GM23338 (cell line): ENCODE results near the gene STN1. TPM values are rescaled to one million over a fixed set of nuclear protein-coding genes. Genes with fewer than 3 reads are reported as not detected.

ENCODE experiments used
- ATAC-seq: fragments of 200-7000 bp; cut with Tn5 transposase; 3 replicates; pipeline ENCODE4 v1.9.1; 2020
- DNase-seq: peaks from one replicate; pipeline ENCODE4 v3.0.0-alpha.2; 2015; ENCODE audit warnings: low spot score
- H2AFZ ChIP-seq: fragments of 200-600 bp; sonication (generic); 2 replicates; pipeline ENCODE4 v1.8.0; 2016; ENCODE audit warnings: antibody characterized with exemption, mild to moderate bottlenecking, moderate library complexity
- H3F3A ChIP-seq: fragments of 200-600 bp; sonication (generic); replicated peaks from 2 replicates; pipeline ENCODE4 v1.8.0; 2017; ENCODE audit warnings: antibody characterized with exemption, mixed run types, low read depth
- H3K27ac ChIP-seq: fragments of 200-600 bp; sonication (generic); 2 replicates; pipeline ENCODE4 v1.6.1; 2016; ENCODE audit warnings: low read depth
- H3K27me3 ChIP-seq: fragments of 200-600 bp; sonication (generic); 2 replicates; pipeline ENCODE4 v1.8.0; 2016; ENCODE audit warnings: mild to moderate bottlenecking, mixed run types, moderate library complexity; ENCODE audit not compliant: insufficient read depth
- H3K36me3 ChIP-seq: fragments of 200-600 bp; sonication (generic); 2 replicates; pipeline ENCODE4 v1.8.0; 2016; ENCODE audit warnings: mild to moderate bottlenecking; ENCODE audit not compliant: insufficient read depth
- H3K4me1 ChIP-seq: fragments of 200-600 bp; sonication (generic); 2 replicates; pipeline ENCODE4 v1.8.0; 2016; ENCODE audit warnings: mild to moderate bottlenecking, moderate library complexity; ENCODE audit not compliant: insufficient read depth
- H3K4me2 ChIP-seq: fragments of 200-600 bp; sonication (generic); 2 replicates; pipeline ENCODE4 v1.7.1; 2017; ENCODE audit warnings: mixed run types
- H3K4me3 ChIP-seq: fragments of 200-600 bp; sonication (generic); 2 replicates; pipeline ENCODE4 v1.6.1; 2016; ENCODE audit warnings: mixed run types
- H3K79me2 ChIP-seq: fragments of 200-600 bp; sonication (generic); replicated peaks from 2 replicates; pipeline ENCODE4 v1.8.0; 2017; ENCODE audit warnings: mild to moderate bottlenecking; ENCODE audit not compliant: insufficient read depth
- H3K9me2 ChIP-seq: fragments of 200-600 bp; sonication (generic); 2 replicates; pipeline ENCODE4 v1.8.0; 2017; ENCODE audit not compliant: insufficient read depth
- H4K20me1 ChIP-seq: fragments of 200-600 bp; sonication (generic); replicated peaks from 2 replicates; pipeline ENCODE4 v1.8.0; 2017; ENCODE audit warnings: mild to moderate bottlenecking; ENCODE audit not compliant: insufficient read depth
- H3K27ac Mint-ChIP-seq: 2 replicates; pipeline ENCODE4 v1.8.0; 2020; ENCODE audit warnings: inconsistent platforms, mild to moderate bottlenecking, moderate library complexity, mixed read lengths
- H3K27me3 Mint-ChIP-seq: 3 replicates; pipeline ENCODE4 v1.8.0; 2022; ENCODE audit warnings: low read depth, mild to moderate bottlenecking, moderate library complexity, mixed read lengths, inconsistent platforms; ENCODE audit not compliant: insufficient read depth, poor library complexity
- H3K36me3 Mint-ChIP-seq: 3 replicates; pipeline ENCODE4 v1.8.0; 2021; ENCODE audit warnings: low read depth, mild to moderate bottlenecking, inconsistent platforms, moderate library complexity, mixed read lengths
- H3K4me1 Mint-ChIP-seq: 3 replicates; pipeline ENCODE4 v1.8.0; 2020; ENCODE audit warnings: mild to moderate bottlenecking, inconsistent platforms, mixed read lengths
- H3K4me3 Mint-ChIP-seq: 3 replicates; pipeline ENCODE4 v1.8.0; 2021; ENCODE audit warnings: moderate library complexity, mild to moderate bottlenecking, inconsistent platforms, mixed read lengths
- H3K9me3 Mint-ChIP-seq: 3 replicates; pipeline ENCODE4 v1.8.0; 2020; ENCODE audit warnings: moderate library complexity, mild to moderate bottlenecking, inconsistent platforms, mixed read lengths
- CREB1 ChIP-seq: fragments of 250-450 bp; sonication (Bioruptor Pico); IDR thresholded peaks from 2 replicates; pipeline ENCODE4 v1.5.0; 2020; ENCODE audit warnings: low read depth, mild to moderate bottlenecking, moderate library complexity
- CTCF ChIP-seq, 2 experiments: fragments of 200-600 bp in 1 of 2; sonication (generic) in 1 of 2; conservative IDR thresholded peaks; 2 replicates each; pipeline versions ENCODE4 v1.5.1 to v1.6.1; 2016 to 2017; ENCODE audit warnings: antibody characterized with exemption in 2 of 2, low read depth in 2 of 2, mild to moderate bottlenecking in 2 of 2, moderate library complexity in 1 of 2
- ETS1 ChIP-seq: IDR thresholded peaks from 2 replicates; pipeline ENCODE4 v1.6.1; 2016; ENCODE audit warnings: antibody characterized with exemption
- EZH2 ChIP-seq: fragments of 200-600 bp; sonication (generic); IDR thresholded peaks from one replicate; pipeline ENCODE4 v1.8.0; 2017; ENCODE audit warnings: antibody characterized with exemption, mild to moderate bottlenecking, low read depth; ENCODE audit not compliant: unreplicated experiment
- EZH2phosphoT487 ChIP-seq: fragments of 200-600 bp; sonication (generic); IDR thresholded peaks from one replicate; pipeline ENCODE4 v1.8.1; 2018; ENCODE audit warnings: antibody characterized with exemption; ENCODE audit not compliant: unreplicated experiment
- JUNB ChIP-seq: IDR thresholded peaks from one replicate; pipeline ENCODE4 v1.6.1; 2016; ENCODE audit warnings: antibody characterized with exemption; ENCODE audit not compliant: unreplicated experiment
- NANOG ChIP-seq: IDR thresholded peaks from 2 replicates; pipeline ENCODE4 v1.6.1; 2016; ENCODE audit warnings: antibody characterized with exemption, borderline replicate concordance
- POLR2AphosphoS5 ChIP-seq: IDR thresholded peaks from 2 replicates; pipeline ENCODE4 v1.6.1; 2016; ENCODE audit warnings: antibody characterized with exemption, low read depth
- REST ChIP-seq: IDR thresholded peaks from one replicate; pipeline ENCODE4 v1.6.1; 2018; ENCODE audit warnings: antibody characterized with exemption; ENCODE audit not compliant: unreplicated experiment
- STAT1 ChIP-seq: IDR thresholded peaks from one replicate; pipeline ENCODE4 v1.6.1; 2016; ENCODE audit warnings: antibody characterized with exemption; ENCODE audit not compliant: unreplicated experiment
- ZNF114 ChIP-seq: fragments of 250-450 bp; sonication (Bioruptor Pico); IDR thresholded peaks from 2 replicates; pipeline ENCODE4 v1.5.0; 2020; ENCODE audit warnings: mild to moderate bottlenecking, moderate library complexity
- ZNF462 ChIP-seq: fragments of 250-450 bp; sonication (Bioruptor Pico); IDR thresholded peaks from 2 replicates; pipeline ENCODE4 v1.5.0; 2020; ENCODE audit warnings: mild to moderate bottlenecking, moderate library complexity
- polyA plus RNA-seq: library from polyadenylated mRNA; unstranded; fragments of >200 nt; fragmentation: Nextera tagmentation; extraction: Ambion mirVana; gene quantifications from 2 replicates; pipeline ENCODE4 v1.2.1, GENCODE V29; 2016
- total RNA-seq: library from RNA; depleted of rRNA; stranded (reverse); fragments of >200 nt; shearing (Covaris generic); gene quantifications from 2 replicates; pipeline ENCODE4 v1.2.3, GENCODE V29; 2014

Gene STN1
- total and polyA plus RNA-seq, 2 experiments from 2014 or later: 7.2 to 11.3 TPM

- peak overlapping the region; percentile 45; the same call in 1 of the 2 replicates for H3K4me2 ChIP-seq
- H3K4me1 ChIP-seq: peaks cover 38% of the 10 kb centered on the region
- ATAC-seq: no peak
- no peaks in the 10 kb centered on the region for H4K20me1 ChIP-seq
- TF ChIP-seq POLR2AphosphoS5 (no peak), EZH2 (no peak), ZNF462 (CRISPR knock-in tag) (no peak), EZH2phosphoT487 (no peak), STAT1 (no peak), REST (no peak), NANOG (no peak), CTCF (conservative IDR thresholded peaks at IDR 0.05; ENCODE audit: low read depth in 2 of 2) (no peak), CREB1 (CRISPR knock-in tag) (no peak), JUNB (no peak), ZNF114 (CRISPR knock-in tag) (no peak), ETS1 (no peak)
- DNase-seq: no peak
- no peaks in the 10 kb centered on the region for H3K27me3 ChIP-seq
- H3K27ac ChIP-seq: no peak overlapping the region
- Mint-ChIP-seq H3K4me1 (peaks cover 52% of the 10 kb centered on the region), H3K36me3 (no peaks in the 10 kb centered on the region), H3K27ac (no peak overlapping the region), H3K27me3 (peaks cover 1% of the 10 kb centered on the region), H3K4me3 (no peak overlapping the region; the same call in 2 of the 3 replicates), H3K9me3 (no peaks in the 10 kb centered on the region)
- 0 out of 2 replicates have a peak, but pooled peaks cover 5% of the 10 kb centered on the region for H3F3A ChIP-seq
- no peaks in the 10 kb centered on the region for H3K9me2 ChIP-seq
- no peak overlapping the region for H3K4me3 ChIP-seq
- H3K36me3 ChIP-seq: no peaks in the 10 kb centered on the region
- H3K79me2 ChIP-seq: no peaks in the 10 kb centered on the region
- H2AFZ ChIP-seq: no peak overlapping the region
Measured at GRCh38 chr10:103839519-103839871, 78.5 kb downstream of the STN1 start.
